HEK293 (cell line): ENCODE results near the gene GPALPP1.

Experiments
- CTCF ChIA-PET: fragments of 350-600 bp; formaldehyde crosslinking; extraction: SDS; loops from one replicate; lab custom pipeline; 2021; ENCODE audit warnings: antibody characterized with exemption; lab: Yijun Ruan, JAX
- POLR2A ChIA-PET: fragments of 300-600 bp; formaldehyde crosslinking; extraction: SDS; loops from one replicate; lab custom pipeline; 2020; ENCODE audit warnings: antibody characterized with exemption, inconsistent platforms; lab: Yijun Ruan, JAX
- H3K27ac ChIP-seq: fragments of 200-500 bp; sonication (Bioruptor generic); 2 replicates; pipeline ENCODE4 v1.5.1; 2014; ENCODE audit warnings: low read depth, low read length, control low read depth, inconsistent platforms; ENCODE audit errors: extremely low read depth
- H3K36me3 ChIP-seq, 2 experiments: fragments of 200-500 bp in 1 of 2; sonication (Bioruptor generic) in 1 of 2; 1 replicate in 1 of 2; 2 replicates in 1 of 2; pipeline ENCODE4 v1.5.1; 2014 to 2017; ENCODE audit warnings: inconsistent platforms in 2 of 2, low read length in 2 of 2; ENCODE audit not compliant: control insufficient read depth in 2 of 2, insufficient read depth in 1 of 2
- H3K4me1 ChIP-seq: fragments of 200-500 bp; sonication (Bioruptor generic); 2 replicates; pipeline ENCODE4 v1.5.1; 2014; ENCODE audit warnings: mild to moderate bottlenecking, low read length, inconsistent platforms; ENCODE audit not compliant: control insufficient read depth, insufficient read depth
- H3K4me3 ChIP-seq: 2 replicates; pipeline ENCODE4 v1.5.1; 2011; ENCODE audit warnings: low read depth, mild to moderate bottlenecking, control low read depth, low read length, moderate library complexity
- H3K9me3 ChIP-seq: fragments of 200-500 bp; sonication (Bioruptor generic); 2 replicates; pipeline ENCODE4 v1.5.1; 2014; ENCODE audit warnings: low read depth, low read length, inconsistent platforms; ENCODE audit not compliant: control insufficient read depth, insufficient read depth
- GFI1B ChIP-seq: fragments of 450-650 bp; formaldehyde crosslinking; IDR thresholded peaks from 2 replicates; pipeline ENCODE4 v1.5.1; 2016; ENCODE audit warnings: missing biosample characterization, missing genetic modification characterization
- HOXC10 ChIP-seq: sonication (generic); formaldehyde crosslinking; IDR thresholded peaks from 2 replicates; pipeline ENCODE4 v1.8.1; 2023; ENCODE audit warnings: mild to moderate bottlenecking, missing genetic modification reagents
- WT1 ChIP-seq: fragments of 450-650 bp; formaldehyde crosslinking; IDR thresholded peaks from 2 replicates; pipeline ENCODE4 v1.5.1; 2016; ENCODE audit warnings: missing biosample characterization, missing genetic modification characterization
- ZBTB44 ChIP-seq: fragments of 450-650 bp; IDR thresholded peaks from 2 replicates; pipeline ENCODE4 v1.5.1; 2018; ENCODE audit warnings: missing biosample characterization, mild to moderate bottlenecking, missing genetic modification characterization
- ZBTB6 ChIP-seq: fragments of 450-650 bp; formaldehyde crosslinking; IDR thresholded peaks from 2 replicates; pipeline ENCODE4 v1.5.1; 2017; ENCODE audit warnings: missing biosample characterization, missing genetic modification characterization
- ZNF132 ChIP-seq: fragments of 450-650 bp; formaldehyde crosslinking; IDR thresholded peaks from 2 replicates; pipeline ENCODE4 v1.5.1; 2017; ENCODE audit warnings: missing biosample characterization, missing genetic modification characterization, borderline replicate concordance
- ZNF146 ChIP-seq: fragments of 450-650 bp; formaldehyde crosslinking; IDR thresholded peaks from 2 replicates; pipeline ENCODE4 v1.5.1; 2016; ENCODE audit warnings: missing biosample characterization, missing genetic modification characterization
- ZNF16 ChIP-seq: fragments of 450-650 bp; formaldehyde crosslinking; IDR thresholded peaks from 2 replicates; pipeline ENCODE4 v1.5.1; 2016; ENCODE audit warnings: low read depth, missing biosample characterization, missing genetic modification characterization
- ZNF37A ChIP-seq: fragments of 450-650 bp; IDR thresholded peaks from 2 replicates; pipeline ENCODE4 v1.5.1; 2018; ENCODE audit warnings: missing biosample characterization, missing genetic modification characterization
- ZNF423 ChIP-seq: fragments of 450-650 bp; formaldehyde crosslinking; IDR thresholded peaks from 2 replicates; pipeline ENCODE4 v1.5.1; 2016; ENCODE audit warnings: missing biosample characterization, missing genetic modification characterization
- ZNF488 ChIP-seq: fragments of 450-650 bp; formaldehyde crosslinking; IDR thresholded peaks from 2 replicates; pipeline ENCODE4 v1.5.1; 2016; ENCODE audit warnings: missing biosample characterization, missing genetic modification characterization
- ZNF513 ChIP-seq: fragments of 450-650 bp; IDR thresholded peaks from 2 replicates; pipeline ENCODE4 v1.5.1; 2018; ENCODE audit warnings: missing biosample characterization, missing genetic modification characterization
- ZNF514 ChIP-seq: fragments of 450-650 bp; formaldehyde crosslinking; IDR thresholded peaks from 2 replicates; pipeline ENCODE4 v1.5.1; 2016; ENCODE audit warnings: missing biosample characterization, missing genetic modification characterization
- ZNF571 ChIP-seq: fragments of 450-650 bp; formaldehyde crosslinking; IDR thresholded peaks from 2 replicates; pipeline ENCODE4 v1.5.0; 2017; ENCODE audit warnings: missing biosample characterization, missing genetic modification characterization
- ZNF600 ChIP-seq: fragments of 450-650 bp; formaldehyde crosslinking; IDR thresholded peaks from 2 replicates; pipeline ENCODE4 v1.5.1; 2016; ENCODE audit warnings: missing biosample characterization, missing genetic modification characterization
- ZNF626 ChIP-seq: fragments of 450-650 bp; sonication (Bioruptor Pico); formaldehyde crosslinking; IDR thresholded peaks from 2 replicates; pipeline ENCODE4 v1.5.1; 2018; ENCODE audit warnings: missing biosample characterization, missing genetic modification characterization, inconsistent platforms
- ZNF658 ChIP-seq: fragments of 450-650 bp; formaldehyde crosslinking; IDR thresholded peaks from 2 replicates; pipeline ENCODE4; 2016; ENCODE audit warnings: missing biosample characterization, missing genetic modification characterization
- ZNF707 ChIP-seq: fragments of 450-650 bp; formaldehyde crosslinking; IDR thresholded peaks from 2 replicates; pipeline ENCODE4 v1.5.1; 2016; ENCODE audit warnings: missing biosample characterization, missing genetic modification characterization
- ZNF76 ChIP-seq: fragments of 450-650 bp; formaldehyde crosslinking; IDR thresholded peaks from 2 replicates; pipeline ENCODE4; 2016; ENCODE audit warnings: low read depth, missing biosample characterization, missing genetic modification characterization, borderline replicate concordance
- ZNF768 ChIP-seq: fragments of 450-650 bp; formaldehyde crosslinking; IDR thresholded peaks from 2 replicates; pipeline ENCODE4 v1.5.1; 2018; ENCODE audit warnings: missing biosample characterization, mild to moderate bottlenecking, missing genetic modification characterization
- ZNF777 ChIP-seq: fragments of 450-650 bp; formaldehyde crosslinking; IDR thresholded peaks from 2 replicates; pipeline ENCODE4 v1.5.1; 2017; ENCODE audit warnings: missing biosample characterization, missing genetic modification characterization, borderline replicate concordance
- ZNF837 ChIP-seq: fragments of 450-650 bp; formaldehyde crosslinking; IDR thresholded peaks from 2 replicates; pipeline ENCODE4 v1.5.1; 2016; ENCODE audit warnings: missing biosample characterization, missing genetic modification characterization
- ZXDB ChIP-seq: fragments of 450-650 bp; formaldehyde crosslinking; IDR thresholded peaks from 2 replicates; pipeline ENCODE4 v1.5.1; 2016; ENCODE audit warnings: missing biosample characterization, missing genetic modification characterization

Gene GPALPP1

GRCh38 chr13:45040622-45041021 is 51.3 kb downstream of the GPALPP1 start:
- no peaks in the 10 kb centered on the region for H3K9me3 ChIP-seq
- no peaks in the 10 kb centered on the region for H3K4me1 ChIP-seq
- ChIA-PET POLR2A (no interaction called here), CTCF (no interaction called here)
- no peak for TF ChIP-seq ZBTB44 (tag by site-specific recombination)
- no peak for TF ChIP-seq ZNF16
- TF ChIP-seq ZNF146 (tag by site-specific recombination) = no peak
- TF ChIP-seq ZNF76 (tag by site-specific recombination) = no peak
- no peak overlapping the region for H3K4me3 ChIP-seq
- H3K27ac ChIP-seq = no peak overlapping the region
- H3K36me3 ChIP-seq = no peaks in the 10 kb centered on the region

GRCh38 chr13:45042539-45042938 is 53.2 kb downstream of the GPALPP1 start:
- TF ChIP-seq ZBTB6 (tag by site-specific recombination) = no peak
- TF ChIP-seq ZNF707 = no peak
- TF ChIP-seq ZNF513 (tag by site-specific recombination) = no peak
- TF ChIP-seq ZNF837 (tag by site-specific recombination) = no peak
- TF ChIP-seq ZNF132 (tag by site-specific recombination) = no peak
- TF ChIP-seq ZNF488 (tag by site-specific recombination) = no peak
- TF ChIP-seq ZNF571 (tag by site-specific recombination) = no peak
- TF ChIP-seq ZNF600 (tag by site-specific recombination) = no peak
- no peak for TF ChIP-seq ZNF768 (tag by site-specific recombination)
- TF ChIP-seq ZNF658 = no peak
- no peak for TF ChIP-seq WT1
- no peak for TF ChIP-seq ZNF626 (tag by site-specific recombination)
- no peak for TF ChIP-seq ZNF37A (tag by site-specific recombination)
- TF ChIP-seq GFI1B (tag by site-specific recombination) = no peak
- TF ChIP-seq ZNF423 = no peak
- no peak for TF ChIP-seq ZNF514
- no peak for TF ChIP-seq ZNF777 (tag by site-specific recombination)
- TF ChIP-seq ZXDB (tag by site-specific recombination) = no peak
- TF ChIP-seq HOXC10 (CRISPR knock-in tag) = no peak
- no peak for TF ChIP-seq ZNF16
- POLR2A ChIA-PET = no interaction called here
- H3K36me3 ChIP-seq = no peaks in the 10 kb centered on the region
- H3K4me1 ChIP-seq = no peaks in the 10 kb centered on the region
- no peaks in the 10 kb centered on the region for H3K9me3 ChIP-seq
- CTCF ChIA-PET = interaction anchor here (0.6 to 1.2 kb wide), 4 partner anchors 164 to 297 kb away, joined by 3 to 8 read pairs (median 4); no protein-coding TSS in a partner anchor
- no peak overlapping the region for H3K4me3 ChIP-seq
- no peak overlapping the region for H3K27ac ChIP-seq
